Rectal smooth muscle tissue (tissue), 1 donor: ENCODE data around the gene MAML2.

Experiments
- H3K27ac ChIP-seq: one replicate; pipeline ENCODE4 v1.7.0; 2013; ENCODE audit warnings: low read depth, low read length, inconsistent platforms
- H3K27me3 ChIP-seq: one replicate; pipeline ENCODE4 v1.7.0; 2013; ENCODE audit warnings: low read length; ENCODE audit not compliant: control insufficient read depth, insufficient read depth
- H3K36me3 ChIP-seq: one replicate; pipeline ENCODE4 v1.7.0; 2013; ENCODE audit warnings: low read length; ENCODE audit not compliant: control insufficient read depth, insufficient read depth
- H3K4me1 ChIP-seq: one replicate; pipeline ENCODE4 v1.7.0; 2013; ENCODE audit warnings: low read length; ENCODE audit not compliant: control insufficient read depth, insufficient read depth
- H3K4me3 ChIP-seq: one replicate; pipeline ENCODE4 v1.7.0; 2013; ENCODE audit warnings: low read length
- H3K9ac ChIP-seq: one replicate; pipeline ENCODE4 v1.7.0; 2013; ENCODE audit warnings: low read length

Gene MAML2

DNA sequence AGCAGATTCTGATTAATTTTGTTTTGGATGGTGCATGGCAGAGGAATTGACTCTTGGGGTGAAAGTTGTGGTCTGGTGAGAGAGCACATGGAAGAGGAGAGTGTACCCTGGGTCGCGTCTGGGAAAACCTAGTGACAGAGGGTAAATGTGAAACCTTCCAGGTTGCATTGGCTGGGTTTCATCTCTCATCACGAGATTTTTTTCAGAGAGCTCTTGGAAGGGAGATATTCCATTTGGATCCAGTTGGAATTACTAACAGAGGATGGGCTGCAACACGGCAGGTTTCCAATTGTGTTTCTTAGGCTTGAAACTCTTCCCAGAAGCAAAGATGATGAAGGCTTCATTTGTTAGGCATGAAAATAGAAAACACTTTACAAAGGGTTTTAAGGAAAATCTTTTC, 309.4 kb downstream of the MAML2 start:
- H3K9ac ChIP-seq = no peak overlapping the region
- H3K27ac ChIP-seq = no peak overlapping the region
- H3K4me3 ChIP-seq = no peak overlapping the region
- no peaks in the 10 kb centered on the region for H3K36me3 ChIP-seq
- H3K27me3 ChIP-seq = no peaks in the 10 kb centered on the region
- H3K4me1 ChIP-seq = no peaks in the 10 kb centered on the region

DNA sequence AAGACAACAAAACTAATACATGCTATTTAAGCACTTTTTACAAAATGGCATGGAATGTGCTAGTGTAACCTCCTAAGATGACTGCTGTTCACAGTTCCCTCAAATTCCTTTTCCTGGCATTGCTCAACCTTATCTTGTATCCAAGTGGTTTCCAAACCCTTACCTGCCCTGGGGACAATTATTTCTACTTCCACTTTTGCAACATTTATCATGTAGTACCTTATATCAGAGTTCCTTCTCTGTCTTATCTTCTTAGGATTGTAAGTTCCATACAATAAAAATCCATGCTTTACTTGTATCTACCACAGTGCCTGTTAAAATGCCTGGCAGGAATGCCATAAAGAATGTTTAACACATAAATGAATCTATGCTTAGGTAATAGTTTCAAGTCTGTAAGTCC, 309.9 kb downstream of the MAML2 start:
- Histone ChIP-seq H3K27ac (no peak overlapping the region), H3K4me3 (no peak overlapping the region), H3K4me1 (no peaks in the 10 kb centered on the region), H3K36me3 (no peaks in the 10 kb centered on the region), H3K27me3 (no peaks in the 10 kb centered on the region), H3K9ac (no peak overlapping the region)

DNA sequence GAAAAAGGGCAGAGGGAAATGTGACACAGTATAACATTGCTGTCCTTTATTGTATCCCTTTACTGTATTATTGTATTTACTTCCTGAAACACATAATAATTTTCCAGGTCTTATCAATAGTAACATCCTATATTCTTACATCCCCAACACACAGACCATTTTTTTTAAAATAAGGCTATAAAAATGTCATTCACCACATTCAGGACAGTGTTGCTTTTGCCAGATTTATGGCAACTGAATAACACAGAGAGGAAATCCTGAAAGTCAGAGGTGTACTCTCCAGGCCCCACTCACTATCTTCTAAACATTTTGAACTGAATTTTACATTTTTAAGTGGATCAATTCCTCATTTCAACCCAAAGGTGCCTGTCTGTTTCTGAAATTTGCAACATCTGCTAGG, 314.2 kb downstream of the MAML2 start:
- no peaks in the 10 kb centered on the region for H3K27me3 ChIP-seq
- no peak overlapping the region for H3K4me3 ChIP-seq
- no peaks in the 10 kb centered on the region for H3K36me3 ChIP-seq
- no peaks in the 10 kb centered on the region for H3K4me1 ChIP-seq
- H3K27ac ChIP-seq = no peak overlapping the region
- H3K9ac ChIP-seq = no peak overlapping the region

GRCh38 chr11:96027021-96027420, 316.0 kb downstream of the MAML2 start:
- H3K27ac ChIP-seq = no peak overlapping the region
- no peak overlapping the region for H3K4me3 ChIP-seq
- no peaks in the 10 kb centered on the region for H3K36me3 ChIP-seq
- H3K4me1 ChIP-seq = no peaks in the 10 kb centered on the region
- no peak overlapping the region for H3K9ac ChIP-seq
- no peaks in the 10 kb centered on the region for H3K27me3 ChIP-seq

GRCh38 chr11:96026310-96026709, 316.7 kb downstream of the MAML2 start:
- no peak overlapping the region for H3K9ac ChIP-seq
- H3K27ac ChIP-seq = no peak overlapping the region

DNA sequence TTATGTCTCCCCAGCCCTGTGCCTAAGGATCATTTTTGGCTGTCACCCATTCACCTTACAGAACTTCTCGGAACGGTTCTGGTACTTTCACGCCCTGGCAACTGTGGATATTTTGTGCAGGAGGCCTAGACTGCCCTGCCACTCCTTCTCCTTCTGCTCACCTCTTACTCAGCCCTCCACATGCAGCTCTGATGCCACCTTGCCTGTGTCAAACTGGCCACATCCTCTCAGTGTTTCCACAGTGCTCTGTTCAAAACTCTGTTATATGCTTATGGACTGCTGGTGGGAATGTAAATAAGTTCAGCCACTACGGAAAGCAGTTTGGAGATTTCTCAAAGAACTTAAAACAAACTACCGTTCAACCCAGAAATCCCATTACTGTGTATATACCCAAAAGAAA, 318.3 kb downstream of the MAML2 start:
- Histone ChIP-seq H3K36me3 (no peaks in the 10 kb centered on the region), H3K27me3 (no peaks in the 10 kb centered on the region), H3K9ac (no peak overlapping the region), H3K4me1 (no peaks in the 10 kb centered on the region), H3K27ac (no peak overlapping the region), H3K4me3 (no peak overlapping the region)

More at GRCh38 chr11:96026310-96026709, 316.7 kb downstream of the MAML2 start:
- no peaks in the 10 kb centered on the region for H3K27me3 ChIP-seq
- no peaks in the 10 kb centered on the region for H3K4me1 ChIP-seq
- no peaks in the 10 kb centered on the region for H3K36me3 ChIP-seq
- no peak overlapping the region for H3K4me3 ChIP-seq

DNA sequence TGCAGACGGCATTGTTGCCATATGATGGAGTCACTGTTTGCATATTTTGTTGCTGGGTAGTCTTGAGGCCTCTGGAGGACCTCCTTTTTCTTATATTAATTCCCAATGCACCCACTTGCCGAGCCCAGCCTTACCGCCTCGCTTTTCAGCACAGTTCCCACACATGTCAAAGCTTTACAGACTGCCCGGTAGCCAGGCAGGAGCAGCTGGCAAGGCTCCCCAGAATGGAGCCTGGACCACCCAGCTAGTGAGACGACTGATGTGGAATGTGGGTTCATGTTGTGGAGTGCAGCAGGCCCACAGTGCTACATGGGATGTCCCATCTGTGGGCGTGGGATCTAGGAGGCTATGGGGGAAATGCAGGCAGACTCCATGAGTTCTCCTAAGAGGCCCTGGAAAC, 319.7 kb downstream of the MAML2 start:
- no peaks in the 10 kb centered on the region for H3K36me3 ChIP-seq
- H3K9ac ChIP-seq = no peak overlapping the region
- H3K4me3 ChIP-seq = no peak overlapping the region
- no peaks in the 10 kb centered on the region for H3K27me3 ChIP-seq
- no peaks in the 10 kb centered on the region for H3K4me1 ChIP-seq
- H3K27ac ChIP-seq = no peak overlapping the region

GRCh38 chr11:96021901-96022650, 320.9 kb downstream of the MAML2 start:
- no peaks in the 10 kb centered on the region for H3K27me3 ChIP-seq
- H3K4me1 ChIP-seq = no peaks in the 10 kb centered on the region
- no peak overlapping the region for H3K9ac ChIP-seq
- H3K27ac ChIP-seq = no peak overlapping the region
- no peak overlapping the region for H3K4me3 ChIP-seq
- H3K36me3 ChIP-seq = no peaks in the 10 kb centered on the region

- Histone ChIP-seq H3K27ac (no peak overlapping the region), H3K4me1 (no peaks in the 10 kb centered on the region), H3K9ac (no peak overlapping the region), H3K27me3 (no peaks in the 10 kb centered on the region), H3K36me3 (no peaks in the 10 kb centered on the region), H3K4me3 (no peak overlapping the region)
Observed at GRCh38 chr11:96019810-96020747, 322.9 kb downstream of the MAML2 start.

DNA sequence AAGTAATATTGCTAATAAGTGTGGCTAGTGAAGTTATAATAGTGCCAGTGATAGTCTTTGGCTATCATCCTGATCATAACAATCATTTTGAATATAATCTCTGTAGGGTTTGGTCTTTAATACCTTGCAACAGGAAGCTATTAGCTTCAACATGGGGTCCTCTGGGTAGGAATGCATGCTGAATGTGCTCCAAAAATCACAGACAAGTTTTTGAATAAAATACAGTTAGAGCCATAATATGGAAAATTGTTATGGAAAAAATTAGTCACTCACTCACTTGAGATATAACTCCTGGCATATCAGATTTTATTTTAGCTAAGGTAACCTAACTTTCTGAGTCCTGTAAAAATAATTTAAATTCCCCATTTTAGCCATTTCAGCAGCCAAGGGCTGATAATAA, 323.7 kb downstream of the MAML2 start:
- no peak overlapping the region for H3K9ac ChIP-seq
- no peak overlapping the region for H3K4me3 ChIP-seq
- H3K4me1 ChIP-seq = no peaks in the 10 kb centered on the region
- no peaks in the 10 kb centered on the region for H3K27me3 ChIP-seq
- no peak overlapping the region for H3K27ac ChIP-seq
- no peaks in the 10 kb centered on the region for H3K36me3 ChIP-seq

DNA sequence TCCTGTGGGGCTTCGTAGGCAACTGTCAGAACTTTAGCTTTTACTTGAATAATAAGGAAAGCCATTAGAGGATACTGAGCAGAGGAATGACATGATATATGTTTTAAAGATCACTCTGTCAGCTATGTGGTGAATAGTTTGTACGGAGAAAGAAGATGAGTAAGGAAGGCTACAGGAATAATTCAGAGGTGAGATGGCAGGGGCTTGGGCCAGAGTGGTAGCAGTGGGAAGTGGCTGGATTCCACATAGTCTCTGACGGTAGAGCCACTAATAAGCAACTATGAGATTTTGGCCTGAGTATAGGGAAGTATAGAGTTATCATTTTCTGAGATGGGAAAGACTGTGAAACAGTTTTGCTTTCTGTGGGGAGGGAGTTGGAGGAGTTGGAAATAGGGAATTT, 325.1 kb downstream of the MAML2 start:
- H3K9ac ChIP-seq = no peak overlapping the region
- no peaks in the 10 kb centered on the region for H3K36me3 ChIP-seq
- no peaks in the 10 kb centered on the region for H3K4me1 ChIP-seq
- H3K27ac ChIP-seq = no peak overlapping the region
- no peaks in the 10 kb centered on the region for H3K27me3 ChIP-seq
- no peak overlapping the region for H3K4me3 ChIP-seq

DNA sequence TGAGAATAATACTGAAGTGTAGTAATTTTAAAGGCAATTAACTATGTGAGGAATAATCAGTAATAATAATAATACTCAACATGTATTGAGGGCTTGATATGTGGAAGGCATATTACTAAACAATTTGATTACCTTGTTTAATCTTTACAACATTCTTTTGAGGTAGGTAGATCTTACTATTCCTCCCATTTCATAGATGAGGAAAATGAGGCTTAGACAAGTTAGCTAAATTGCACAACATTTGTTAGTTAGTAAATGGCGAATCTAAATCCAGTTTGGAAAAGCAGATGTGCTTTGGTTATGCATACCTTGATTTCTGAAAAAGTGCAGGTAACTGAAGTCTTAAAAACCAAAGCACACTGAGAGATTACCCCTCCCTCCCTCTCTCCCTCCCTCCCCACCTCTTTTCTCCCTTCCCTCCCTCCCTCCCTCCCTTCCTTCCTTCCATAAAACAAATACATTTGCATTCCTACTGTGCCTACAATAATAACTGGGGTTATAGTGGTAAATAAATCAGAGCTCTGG, 326.0 kb downstream of the MAML2 start:
- H3K4me1 ChIP-seq = no peaks in the 10 kb centered on the region
- H3K27me3 ChIP-seq = no peaks in the 10 kb centered on the region
- no peak overlapping the region for H3K27ac ChIP-seq
- no peak overlapping the region for H3K4me3 ChIP-seq
- no peaks in the 10 kb centered on the region for H3K36me3 ChIP-seq
- H3K9ac ChIP-seq = no peak overlapping the region
